ENCODE measurements around the gene BACH2.
"Not testable (repeated sequence)": the region's sequence is repeated elsewhere in the genome, so short reads cannot be mapped to it uniquely, and the experiment has no call there.

The BACH2 gene

GRCh38 chr6:90136837-90137568, 159.6 kb downstream of the BACH2 start:
- FAIRE-seq (no peak), DNase-seq (ENCODE audit: insufficient read length) (no peak)
- TF ChIP-seq TAF1 (IDR thresholded peaks at IDR 0.05; ENCODE audit: borderline replicate concordance, low read depth, low read length) (no peak), POLR2A (IDR thresholded peaks at IDR 0.05; ENCODE audit: low read depth, low read length) (no peak), POLR2AphosphoS5 (IDR thresholded peaks at IDR 0.05; ENCODE audit: low read depth, low read length) (no peak)

DNA sequence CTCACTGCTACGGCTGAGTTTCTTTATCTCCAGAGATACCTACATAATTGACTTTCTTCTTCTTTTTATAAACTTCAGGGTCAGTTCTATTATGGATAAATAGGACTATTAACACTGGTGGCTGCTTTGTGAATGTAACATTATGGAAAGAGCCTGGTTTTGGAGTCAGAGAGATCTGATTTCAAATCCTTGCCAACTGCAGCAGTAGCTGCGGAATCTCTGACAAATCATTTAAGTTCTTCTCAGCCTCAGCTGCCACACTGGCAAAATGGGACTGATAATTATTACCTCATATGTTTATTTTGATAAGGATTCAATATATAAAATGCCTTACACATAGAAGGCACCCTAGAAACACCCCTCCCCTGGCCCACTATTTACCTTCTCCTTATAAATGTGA, 160.5 kb downstream of the BACH2 start:
- TF ChIP-seq POLR2AphosphoS5 (IDR thresholded peaks at IDR 0.05; ENCODE audit: low read depth, low read length) = no peak
- TF ChIP-seq POLR2A (IDR thresholded peaks at IDR 0.05; ENCODE audit: low read depth, low read length) = no peak
- TF ChIP-seq TAF1 (IDR thresholded peaks at IDR 0.05; ENCODE audit: borderline replicate concordance, low read depth, low read length) = no peak
- no peak for FAIRE-seq
- no peak for DNase-seq (ENCODE audit: insufficient read length)

DNA sequence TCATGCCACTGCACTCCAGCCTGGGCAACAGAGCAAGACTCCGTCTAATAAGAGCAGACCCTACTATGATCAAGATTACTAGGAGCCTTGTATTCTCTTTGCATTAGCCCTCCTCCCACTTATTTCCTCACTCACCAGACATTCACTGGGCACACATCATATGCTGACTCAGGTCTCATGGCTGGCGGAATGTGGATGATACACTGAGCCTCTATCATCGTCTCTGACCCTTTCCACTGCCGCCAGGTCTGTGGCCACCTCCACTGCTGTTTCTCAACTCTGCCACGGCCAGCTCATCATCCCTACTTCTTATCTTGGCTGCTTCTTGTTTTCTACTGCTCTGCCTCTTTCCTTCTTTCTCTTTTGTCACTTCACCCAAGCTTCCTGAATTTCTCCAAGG, 161.0 kb downstream of the BACH2 start:
- DNase-seq (ENCODE audit: insufficient read length) (no peak), FAIRE-seq (no peak)
- no peak for TF ChIP-seq TAF1 (IDR thresholded peaks at IDR 0.05; ENCODE audit: borderline replicate concordance, low read depth, low read length)
- no peak for TF ChIP-seq POLR2AphosphoS5 (IDR thresholded peaks at IDR 0.05; ENCODE audit: low read depth, low read length)
- TF ChIP-seq POLR2A (IDR thresholded peaks at IDR 0.05; ENCODE audit: low read depth, low read length) = no peak

- DNase-seq (ENCODE audit: insufficient read length) = not testable (repeated sequence)
Observed at GRCh38 chr6:90133664-90134063, 163.0 kb downstream of the BACH2 start.

GRCh38 chr6:90131614-90132423, 164.8 kb downstream of the BACH2 start:
- DNase-seq (ENCODE audit: insufficient read length) (no peak), FAIRE-seq (no peak)
- TF ChIP-seq POLR2A (IDR thresholded peaks at IDR 0.05; ENCODE audit: low read depth, low read length) (no peak), TAF1 (IDR thresholded peaks at IDR 0.05; ENCODE audit: borderline replicate concordance, low read depth, low read length) (no peak), POLR2AphosphoS5 (IDR thresholded peaks at IDR 0.05; ENCODE audit: low read depth, low read length) (no peak)

More at GRCh38 chr6:90133664-90134063, 163.0 kb downstream of the BACH2 start:
- not testable (repeated sequence) for FAIRE-seq

- DNase-seq (ENCODE audit: insufficient read length) = no peak
- TF ChIP-seq POLR2A (IDR thresholded peaks at IDR 0.05; ENCODE audit: low read depth, low read length) = no peak
- TF ChIP-seq TAF1 (IDR thresholded peaks at IDR 0.05; ENCODE audit: borderline replicate concordance, low read depth, low read length) = no peak
- TF ChIP-seq POLR2AphosphoS5 (IDR thresholded peaks at IDR 0.05; ENCODE audit: low read depth, low read length) = no peak
- no peak for FAIRE-seq
Observed at GRCh38 chr6:90131125-90131524, 165.5 kb downstream of the BACH2 start.

DNA sequence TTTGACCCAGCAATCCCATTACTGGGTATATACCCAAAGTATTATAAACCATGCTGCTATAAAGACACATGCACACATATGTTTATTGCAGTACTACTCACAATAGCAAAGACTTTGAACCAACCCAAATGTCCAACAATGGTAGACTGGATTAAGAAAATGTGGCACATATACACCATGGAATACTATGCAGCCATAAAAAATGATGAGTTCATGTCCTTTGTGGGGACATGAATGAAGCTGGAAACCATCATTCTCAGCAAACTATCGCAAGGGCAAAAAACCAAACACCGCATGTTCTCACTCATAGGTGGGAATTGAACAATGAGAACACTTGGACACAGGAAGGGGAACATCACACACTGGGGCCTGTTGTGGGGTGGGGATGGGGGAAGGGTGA, 168.0 kb downstream of the BACH2 start:
- DNase-seq (ENCODE audit: insufficient read length); FAIRE-seq: not testable (repeated sequence)

DNA sequence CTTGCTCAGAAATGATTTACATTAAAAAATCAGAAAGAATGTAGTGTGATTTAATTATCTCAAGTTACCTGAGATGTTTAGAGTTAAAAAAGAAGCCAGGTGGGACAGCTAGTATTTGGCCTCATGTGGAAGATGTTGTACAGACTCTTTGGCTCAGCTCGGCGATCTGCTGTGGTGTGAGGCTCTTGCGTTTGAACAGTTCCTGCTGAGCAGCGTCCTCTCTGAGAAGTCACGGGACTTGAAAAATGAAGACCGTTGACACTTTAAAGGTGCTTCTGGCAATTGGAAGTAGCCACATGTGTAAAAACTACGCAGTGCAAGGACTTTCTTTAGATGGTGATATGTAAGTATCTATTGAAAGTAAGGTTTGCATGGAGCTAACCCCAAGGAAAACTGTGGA, 169.0 kb downstream of the BACH2 start:
- TF ChIP-seq TAF1 (IDR thresholded peaks at IDR 0.05; ENCODE audit: borderline replicate concordance, low read depth, low read length) (no peak), POLR2AphosphoS5 (IDR thresholded peaks at IDR 0.05; ENCODE audit: low read depth, low read length) (no peak), POLR2A (IDR thresholded peaks at IDR 0.05; ENCODE audit: low read depth, low read length) (no peak)
- no peak for DNase-seq (ENCODE audit: insufficient read length)
- FAIRE-seq = no peak

DNA sequence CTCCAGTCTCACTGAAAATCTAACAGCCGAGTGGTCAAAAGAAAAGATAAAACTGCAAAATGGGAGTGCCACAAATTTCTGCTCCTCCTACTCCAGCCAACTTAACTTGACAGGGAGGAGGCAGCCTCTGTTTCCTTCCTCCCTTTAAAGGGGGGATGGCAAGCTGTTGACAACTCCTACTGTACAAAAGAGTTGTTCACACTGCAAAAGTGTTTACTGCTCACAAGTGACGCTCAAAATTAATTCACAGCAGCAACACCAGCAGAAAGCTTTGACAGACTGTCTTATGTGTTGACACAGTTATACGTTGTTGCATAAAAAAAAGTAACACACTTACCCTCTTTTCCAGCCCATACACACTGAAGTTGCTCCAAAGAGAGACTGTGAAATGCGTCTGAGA, 169.8 kb downstream of the BACH2 start:
- DNase-seq (ENCODE audit: insufficient read length) (no peak), FAIRE-seq (no peak)
- TF ChIP-seq POLR2AphosphoS5 (IDR thresholded peaks at IDR 0.05; ENCODE audit: low read depth, low read length) = no peak
- no peak for TF ChIP-seq TAF1 (IDR thresholded peaks at IDR 0.05; ENCODE audit: borderline replicate concordance, low read depth, low read length)
- TF ChIP-seq POLR2A (IDR thresholded peaks at IDR 0.05; ENCODE audit: low read depth, low read length) = no peak

- DNase-seq (ENCODE audit: insufficient read length) (no peak), FAIRE-seq (no peak)
- TF ChIP-seq TAF1 (IDR thresholded peaks at IDR 0.05; ENCODE audit: borderline replicate concordance, low read depth, low read length) (no peak), POLR2AphosphoS5 (IDR thresholded peaks at IDR 0.05; ENCODE audit: low read depth, low read length) (no peak), POLR2A (IDR thresholded peaks at IDR 0.05; ENCODE audit: low read depth, low read length) (no peak)
Observed at GRCh38 chr6:90126181-90126580, 170.5 kb downstream of the BACH2 start.

DNA sequence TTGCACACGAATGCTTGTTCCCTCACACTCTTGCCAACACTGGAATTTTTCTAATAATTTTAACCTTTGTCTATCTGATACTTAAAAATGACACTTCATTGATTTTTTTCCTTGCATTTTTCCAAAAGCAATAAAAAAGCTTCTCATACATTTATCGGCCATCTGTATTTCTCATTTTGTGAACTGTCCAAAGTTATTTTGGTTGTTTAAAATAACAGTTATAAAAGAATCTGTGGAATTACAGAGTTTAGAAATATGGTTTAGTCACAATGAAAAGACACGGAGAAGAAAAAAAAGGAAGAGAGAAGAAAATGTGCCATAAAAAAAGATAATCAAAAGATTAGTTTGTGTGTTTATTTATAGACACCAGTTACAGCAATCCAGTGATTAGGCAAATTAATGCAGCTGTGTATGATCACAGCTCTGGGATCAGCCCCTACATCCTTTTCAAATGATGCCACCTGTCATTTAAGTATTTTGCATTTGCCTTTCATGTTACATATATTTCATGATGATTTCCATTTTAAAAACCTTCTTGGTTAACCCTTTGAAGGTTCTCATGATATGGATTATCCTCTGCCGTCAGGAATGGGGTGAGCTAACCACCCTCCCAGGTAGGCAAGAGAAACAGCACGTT, 171.7 kb downstream of the BACH2 start:
- FAIRE-seq (no peak), DNase-seq (ENCODE audit: insufficient read length) (no peak)
- TF ChIP-seq POLR2A (IDR thresholded peaks at IDR 0.05; ENCODE audit: low read depth, low read length) = no peak

GRCh38 chr6:90123831-90124230, 172.8 kb downstream of the BACH2 start:
- FAIRE-seq (no peak), DNase-seq (ENCODE audit: insufficient read length) (no peak)
- no peak for TF ChIP-seq TAF1 (IDR thresholded peaks at IDR 0.05; ENCODE audit: borderline replicate concordance, low read depth, low read length)
- no peak for TF ChIP-seq POLR2A (IDR thresholded peaks at IDR 0.05; ENCODE audit: low read depth, low read length)
- no peak for TF ChIP-seq POLR2AphosphoS5 (IDR thresholded peaks at IDR 0.05; ENCODE audit: low read depth, low read length)

Measured in GM12892 (cell line).